K562 (cell line): Measurements from ENCODE around the gene GMDS. TPM values are rescaled to one million over a fixed set of nuclear protein-coding genes. Genes with fewer than 3 reads are reported as not detected.
A peak's percentile ranks its signal among the peaks of the same experiment; 100 is the strongest.

Experiments used
- ATAC-seq: fragments of 200-7000 bp; cut with Tn5 transposase; 3 replicates; pipeline ENCODE4 v1.9.1; 2020; ENCODE audit warnings: moderate library complexity
- BruUV-seq: library from RNA; stranded (reverse); fragments of 400-500 nt; replicated peaks from 2 replicates; lab custom pipeline; 2021; lab: Mats Ljungman, UMichigan
- CTCF ChIA-PET: fragments of 300-600 bp; formaldehyde crosslinking; extraction: SDS; loops from one replicate; lab custom pipeline; 2021; ENCODE audit warnings: low intra/inter-chr PET ratio; lab: Yijun Ruan, JAX
- POLR2A ChIA-PET: fragments of 300-600, 350-650 bp; sonication (Branson Sonifier 250); formaldehyde crosslinking; extraction: SDS; loops from one replicate; lab custom pipeline; 2021; ENCODE audit warnings: antibody characterized with exemption, inconsistent platforms; lab: Yijun Ruan, JAX
- DNase-seq, 4 experiments: peaks; one replicate each; pipeline versions ENCODE4 v3.0.0 to v3.0.0-alpha.2; 2011 to 2018; ENCODE audit warnings: low spot score in 3 of 4, mixed read lengths in 3 of 4; ENCODE audit errors: extremely low read depth in 1 of 4
- FAIRE-seq: peaks from 2 replicates; lab custom pipeline; 2011; peaks lifted over from hg19 to GRCh38; lab: Jason Lieb, UNC
- H2AFZ ChIP-seq: 2 replicates; pipeline ENCODE4 v1.6.0; 2011; ENCODE audit warnings: low read depth, low read length, control low read depth, inconsistent platforms
- H3K27ac ChIP-seq: fragments of 200-600 bp; 3 replicates; pipeline ENCODE4 v1.8.0; 2011; ENCODE audit warnings: low read depth, mild to moderate bottlenecking, control low read depth, inconsistent platforms, low read length, moderate library complexity, mixed read lengths; ENCODE audit errors: extremely low read depth
- H3K27me3 ChIP-seq, 2 experiments: fragments of 300-600 bp in 1 of 2; 2 replicates in 1 of 2; 3 replicates in 1 of 2; pipeline versions ENCODE4 v1.6.0 to v1.8.0; 2011; ENCODE audit warnings: inconsistent platforms in 2 of 2, low read length in 2 of 2, mild to moderate bottlenecking in 1 of 2, mixed read lengths in 1 of 2, moderate library complexity in 1 of 2; ENCODE audit not compliant: control insufficient read depth in 2 of 2, insufficient read depth in 2 of 2
- H3K36me3 ChIP-seq: fragments of 300-600 bp; 3 replicates; pipeline ENCODE4 v1.8.0; 2011; ENCODE audit warnings: mild to moderate bottlenecking, low read length, inconsistent platforms; ENCODE audit not compliant: control insufficient read depth, insufficient read depth
- H3K4me1 ChIP-seq, 2 experiments: fragments of 200-600 bp in 1 of 2; replicated peaks in 1 of 2; 2 replicates in 1 of 2; 3 replicates in 1 of 2; pipeline versions ENCODE4 v1.5.1 to v1.8.0; 2011; ENCODE audit warnings: inconsistent platforms in 2 of 2, low read length in 2 of 2, mild to moderate bottlenecking in 1 of 2, mixed read lengths in 1 of 2, moderate library complexity in 1 of 2; ENCODE audit not compliant: control insufficient read depth in 2 of 2, insufficient read depth in 2 of 2
- H3K4me2 ChIP-seq: 2 replicates; pipeline ENCODE4 v1.6.1; 2011; ENCODE audit warnings: low read length, control low read depth, inconsistent platforms, mixed read lengths; ENCODE audit not compliant: insufficient read depth
- H3K4me3 ChIP-seq: fragments of 200-600 bp; sonication (generic), shearing (Covaris generic); 2 replicates; pipeline ENCODE4 v1.5.1; 2016; ENCODE audit warnings: control low read depth, inconsistent platforms
- H3K79me2 ChIP-seq: fragments of 200-600 bp; 3 replicates; pipeline ENCODE4 v1.8.0; 2011; ENCODE audit warnings: low read length, inconsistent platforms; ENCODE audit not compliant: control insufficient read depth, insufficient read depth
- H3K9ac ChIP-seq, 2 experiments: 2 replicates each; pipeline versions ENCODE4 v1.6.0 to v1.6.1; 2011; ENCODE audit warnings: low read depth in 2 of 2, low read length in 2 of 2, control low read depth in 1 of 2, inconsistent platforms in 1 of 2, mild to moderate bottlenecking in 1 of 2, mixed read lengths in 1 of 2; ENCODE audit not compliant: insufficient read depth in 1 of 2
- H3K9me1 ChIP-seq: one replicate; pipeline ENCODE4 v1.6.0; 2011; ENCODE audit warnings: inconsistent platforms, mild to moderate bottlenecking, low read length, moderate library complexity; ENCODE audit not compliant: control insufficient read depth, insufficient read depth
- H3K9me3 ChIP-seq: replicated peaks from 2 replicates; pipeline ENCODE4 v1.5.1; 2011; ENCODE audit warnings: low read depth, low read length, inconsistent platforms; ENCODE audit not compliant: control insufficient read depth, insufficient read depth
- H4K20me1 ChIP-seq: replicated peaks from 2 replicates; pipeline ENCODE4 v1.6.1; 2011; ENCODE audit warnings: low read length, inconsistent platforms, mixed read lengths; ENCODE audit not compliant: control insufficient read depth, insufficient read depth
- ATF7 ChIP-seq: fragments of 450-650 bp; IDR thresholded peaks from 2 replicates; pipeline ENCODE4 v1.7.1; 2014; ENCODE audit warnings: mild to moderate bottlenecking, moderate library complexity
- DIDO1 ChIP-seq: fragments of 450-650 bp; IDR thresholded peaks from 2 replicates; pipeline ENCODE4 v1.6.1; 2016; ENCODE audit warnings: low read depth, missing biosample characterization, missing genetic modification characterization
- HOXB6 ChIP-seq: fragments of 250-450 bp; sonication (Bioruptor Pico); IDR thresholded peaks from 2 replicates; pipeline ENCODE4 v1.5.1; 2022; ENCODE audit warnings: mild to moderate bottlenecking, borderline replicate concordance
- POLR3G ChIP-seq: IDR thresholded peaks from 2 replicates; pipeline ENCODE4 v1.6.1; 2011; ENCODE audit not compliant: insufficient read length, insufficient replicate concordance; ENCODE audit errors: extremely low read depth
- SOX6 ChIP-seq: fragments of 450-650 bp; IDR thresholded peaks from 2 replicates; pipeline ENCODE4 v1.6.1; 2014; ENCODE audit warnings: mild to moderate bottlenecking
- ZNF75A ChIP-seq: fragments of 450-650 bp; formaldehyde crosslinking; IDR thresholded peaks from 2 replicates; pipeline ENCODE4 v1.4.0; 2020; ENCODE audit warnings: mild to moderate bottlenecking
- WGBS: fragments of 100-300 bp; shearing (Covaris generic); methylation state at CpG from one replicate; pipeline ENCODE4 v1.1.6; 2016; ENCODE audit warnings: low coverage, mixed read lengths; ENCODE audit not compliant: insufficient coverage; ENCODE audit errors: missing lambda C conversion rate; 5-methylcytosine and 5-hydroxymethylcytosine counted together
- in situ Hi-C: fragments of 300-500 bp; cut with MboI; formaldehyde crosslinking; loops from 4 replicates; pipeline ENCODE4 v1.15.0; 2018; ENCODE audit warnings: inconsistent platforms, mixed read lengths
- intact Hi-C: fragments of 100-400 bp; cut with micrococcal nuclease; formaldehyde crosslinking; loops from 2 replicates; pipeline ENCODE4 v1.14.2; 2022
- polyA plus RNA-seq, 8 experiments: library from polyadenylated mRNA; depleted of rRNA in 4 of 8; stranded (reverse) in 5 of 8; unstranded in 3 of 8; fragments of >200 nt; fragmentation: Nextera tagmentation in 2 of 8; fragmentation: Illumina TruSeq in 1 of 8; extraction: Ambion mirVana in 2 of 8; extraction: Trizol in 1 of 8; gene quantifications; 2 replicates each; pipeline versions ENCODE4 v1.2.1 to v1.2.3, GENCODE V29; 2011 to 2014; ENCODE audit warnings: inconsistent platforms in 1 of 8, missing spikeins in 1 of 8
- total RNA-seq, 7 experiments: library from RNA; depleted of rRNA in 6 of 7; stranded (reverse); fragments of >200 nt in 6 of 7; fragmentation: Illumina TruSeq in 2 of 7; extraction: Trizol in 2 of 7; gene quantifications; 2 replicates each; pipeline versions ENCODE4 v1.2.1 to v1.2.3, GENCODE V29; 2011 to 2021; ENCODE audit warnings: low replicate concordance in 1 of 7
- TF ChIP-seq, protein P1 (sequence below): fragments of 450-650 bp; formaldehyde crosslinking; IDR thresholded peaks from 2 replicates; pipeline ENCODE4 v1.4.0; 2020; ENCODE audit warnings: mild to moderate bottlenecking, moderate library complexity
- TF ChIP-seq, protein P2 (sequence below), 2 experiments: fragments of 450-650 bp; formaldehyde crosslinking in 1 of 2; IDR thresholded peaks; 2 replicates each; pipeline versions ENCODE4 v1.4.0 to v1.6.1; 2014 to 2020; ENCODE audit warnings: mild to moderate bottlenecking in 2 of 2, borderline replicate concordance in 1 of 2, low read depth in 1 of 2
- TF ChIP-seq, protein P3 (sequence below): fragments of 150-350 bp; conservative IDR thresholded peaks from 2 replicates; pipeline ENCODE4 v1.6.1; 2014; ENCODE audit warnings: low read length

GMDS gene
- total and polyA plus RNA-seq, 9 of the 15 experiments (the other 6 are each of a cell fraction or from before 2014, with no cell fraction given), result 0.48 to 31.8 (median 13.4) TPM

DNA sequence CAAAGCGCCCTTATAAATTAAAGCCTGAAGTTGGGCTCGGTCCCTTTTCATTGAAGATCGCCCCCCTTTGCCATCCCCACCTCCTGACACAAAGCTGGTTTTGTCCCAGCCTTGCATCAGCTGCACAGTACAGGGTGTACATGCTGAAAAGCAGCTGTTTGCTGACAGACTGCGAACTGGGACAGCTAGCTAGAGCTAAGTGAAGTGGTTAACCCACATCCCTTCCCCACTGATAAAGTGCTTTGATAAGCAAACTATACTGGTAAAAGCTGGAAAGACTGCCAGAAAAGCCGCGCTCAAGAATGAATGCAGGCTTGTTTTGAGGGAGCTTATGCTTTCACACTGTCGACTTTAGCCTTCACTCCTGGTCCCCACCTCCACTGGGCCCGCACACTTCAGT, 207.3 kb downstream of the GMDS start:
- Histone ChIP-seq H3K9me3 (no peaks in the 10 kb centered on the region), H3K36me3 (no peaks in the 10 kb centered on the region), H4K20me1 (no peaks in the 10 kb centered on the region; the same call in 1 of the 2 replicates), H3K9me1 (no peaks in the 10 kb centered on the region), H3K27ac (no peak overlapping the region), H3K79me2 (no peaks in the 10 kb centered on the region), H3K27me3 (peaks cover 6 to 16% of the 10 kb centered on the region in 2 experiments), H3K4me3 (no peak overlapping the region), H3K4me1 (no peaks in the 10 kb centered on the region; a peak in 1 of 5 replicates), H3K9ac (no peak overlapping the region), H2AFZ (no peak overlapping the region), H3K4me2 (no peak overlapping the region)
- DNase-seq (peak in 1 of 4 experiments; percentile 8), FAIRE-seq (no peak), ATAC-seq (peak; percentile 64)
- ChIA-PET CTCF (no interaction called here), POLR2A (interaction anchor here (0.7 to 0.8 kb wide), 2 partner anchors 10 to 156 kb away, joined by 3 read pairs; no protein-coding TSS in a partner anchor)
- 7% methylated on average over 8 of the region's 8 CpGs for WGBS
- in situ Hi-C loops, result no loop called here
- BruUV-seq, result no TSS peak
- intact Hi-C loops, result no loop called here
- TF ChIP-seq ZNF75A (CRISPR knock-in tag) (no peak), HOXB6 (CRISPR knock-in tag) (no peak), POLR3G (no peak), ATF7 (no peak), SOX6 (no peak), DIDO1 (tag) (no peak)
- TF ChIP-seq, protein P1, sequence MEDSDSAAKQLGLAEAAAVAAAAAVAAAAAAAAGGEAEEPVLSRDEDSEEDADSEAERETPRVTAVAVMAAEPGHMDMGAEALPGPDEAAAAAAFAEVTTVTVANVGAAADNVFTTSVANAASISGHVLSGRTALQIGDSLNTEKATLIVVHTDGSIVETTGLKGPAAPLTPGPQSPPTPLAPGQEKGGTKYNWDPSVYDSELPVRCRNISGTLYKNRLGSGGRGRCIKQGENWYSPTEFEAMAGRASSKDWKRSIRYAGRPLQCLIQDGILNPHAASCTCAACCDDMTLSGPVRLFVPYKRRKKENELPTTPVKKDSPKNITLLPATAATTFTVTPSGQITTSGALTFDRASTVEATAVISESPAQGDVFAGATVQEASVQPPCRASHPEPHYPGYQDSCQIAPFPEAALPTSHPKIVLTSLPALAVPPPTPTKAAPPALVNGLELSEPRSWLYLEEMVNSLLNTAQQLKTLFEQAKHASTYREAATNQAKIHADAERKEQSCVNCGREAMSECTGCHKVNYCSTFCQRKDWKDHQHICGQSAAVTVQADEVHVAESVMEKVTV (CRISPR knock-in tag), result no peak
- TF ChIP-seq, protein P2, sequence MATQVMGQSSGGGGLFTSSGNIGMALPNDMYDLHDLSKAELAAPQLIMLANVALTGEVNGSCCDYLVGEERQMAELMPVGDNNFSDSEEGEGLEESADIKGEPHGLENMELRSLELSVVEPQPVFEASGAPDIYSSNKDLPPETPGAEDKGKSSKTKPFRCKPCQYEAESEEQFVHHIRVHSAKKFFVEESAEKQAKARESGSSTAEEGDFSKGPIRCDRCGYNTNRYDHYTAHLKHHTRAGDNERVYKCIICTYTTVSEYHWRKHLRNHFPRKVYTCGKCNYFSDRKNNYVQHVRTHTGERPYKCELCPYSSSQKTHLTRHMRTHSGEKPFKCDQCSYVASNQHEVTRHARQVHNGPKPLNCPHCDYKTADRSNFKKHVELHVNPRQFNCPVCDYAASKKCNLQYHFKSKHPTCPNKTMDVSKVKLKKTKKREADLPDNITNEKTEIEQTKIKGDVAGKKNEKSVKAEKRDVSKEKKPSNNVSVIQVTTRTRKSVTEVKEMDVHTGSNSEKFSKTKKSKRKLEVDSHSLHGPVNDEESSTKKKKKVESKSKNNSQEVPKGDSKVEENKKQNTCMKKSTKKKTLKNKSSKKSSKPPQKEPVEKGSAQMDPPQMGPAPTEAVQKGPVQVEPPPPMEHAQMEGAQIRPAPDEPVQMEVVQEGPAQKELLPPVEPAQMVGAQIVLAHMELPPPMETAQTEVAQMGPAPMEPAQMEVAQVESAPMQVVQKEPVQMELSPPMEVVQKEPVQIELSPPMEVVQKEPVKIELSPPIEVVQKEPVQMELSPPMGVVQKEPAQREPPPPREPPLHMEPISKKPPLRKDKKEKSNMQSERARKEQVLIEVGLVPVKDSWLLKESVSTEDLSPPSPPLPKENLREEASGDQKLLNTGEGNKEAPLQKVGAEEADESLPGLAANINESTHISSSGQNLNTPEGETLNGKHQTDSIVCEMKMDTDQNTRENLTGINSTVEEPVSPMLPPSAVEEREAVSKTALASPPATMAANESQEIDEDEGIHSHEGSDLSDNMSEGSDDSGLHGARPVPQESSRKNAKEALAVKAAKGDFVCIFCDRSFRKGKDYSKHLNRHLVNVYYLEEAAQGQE (IDR thresholded peaks at IDR 0.05; ENCODE audit: borderline replicate concordance), result peak; percentile 33
- TF ChIP-seq, protein P2 (CRISPR knock-in tag; IDR thresholded peaks at IDR 0.05; ENCODE audit: low read depth), result no peak
- TF ChIP-seq, protein P3, sequence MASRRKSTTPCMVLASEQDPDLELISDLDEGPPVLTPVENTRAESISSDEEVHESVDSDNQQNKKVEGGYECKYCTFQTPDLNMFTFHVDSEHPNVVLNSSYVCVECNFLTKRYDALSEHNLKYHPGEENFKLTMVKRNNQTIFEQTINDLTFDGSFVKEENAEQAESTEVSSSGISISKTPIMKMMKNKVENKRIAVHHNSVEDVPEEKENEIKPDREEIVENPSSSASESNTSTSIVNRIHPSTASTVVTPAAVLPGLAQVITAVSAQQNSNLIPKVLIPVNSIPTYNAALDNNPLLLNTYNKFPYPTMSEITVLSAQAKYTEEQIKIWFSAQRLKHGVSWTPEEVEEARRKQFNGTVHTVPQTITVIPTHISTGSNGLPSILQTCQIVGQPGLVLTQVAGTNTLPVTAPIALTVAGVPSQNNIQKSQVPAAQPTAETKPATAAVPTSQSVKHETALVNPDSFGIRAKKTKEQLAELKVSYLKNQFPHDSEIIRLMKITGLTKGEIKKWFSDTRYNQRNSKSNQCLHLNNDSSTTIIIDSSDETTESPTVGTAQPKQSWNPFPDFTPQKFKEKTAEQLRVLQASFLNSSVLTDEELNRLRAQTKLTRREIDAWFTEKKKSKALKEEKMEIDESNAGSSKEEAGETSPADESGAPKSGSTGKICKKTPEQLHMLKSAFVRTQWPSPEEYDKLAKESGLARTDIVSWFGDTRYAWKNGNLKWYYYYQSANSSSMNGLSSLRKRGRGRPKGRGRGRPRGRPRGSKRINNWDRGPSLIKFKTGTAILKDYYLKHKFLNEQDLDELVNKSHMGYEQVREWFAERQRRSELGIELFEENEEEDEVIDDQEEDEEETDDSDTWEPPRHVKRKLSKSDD, result no peak
